ENCODE measurements around the gene RPL22L1. TPM values are rescaled to one million over a fixed set of nuclear protein-coding genes. Genes with fewer than 3 reads are reported as not detected.

The RPL22L1 gene
- total and polyA plus RNA-seq, 4 donors = 19.1 to 82.1 (median 40.6) TPM

GRCh38 chr3:170852324-170852723 is 17.7 kb downstream of the RPL22L1 start:
- WGBS = 85% methylated on average over 4 of the region's 4 CpGs
- H3K9me3 ChIP-seq (ENCODE audit: control insufficient read depth in 4 of 4, low read length in 3 of 4) = no peaks in the 10 kb centered on the region
- H3K36me3 ChIP-seq (ENCODE audit: control insufficient read depth in 4 of 4, insufficient read depth in 3 of 4, low read depth in 1 of 4, low read length in 3 of 4) = no peaks in the 10 kb centered on the region
- no peaks in the 10 kb centered on the region for H3K27me3 ChIP-seq (ENCODE audit: control insufficient read depth in 4 of 4, insufficient read depth in 4 of 4, low read length in 3 of 4)
- TF ChIP-seq FOXA1 (IDR thresholded peaks at IDR 0.05) (no peak), CTCF (IDR thresholded peaks at IDR 0.05; ENCODE audit: low read depth, low read length, missing input control) (no peak), RXRA (IDR thresholded peaks at IDR 0.05) (no peak), FOXA2 (IDR thresholded peaks at IDR 0.05) (no peak), EGR1 (IDR thresholded peaks at IDR 0.05; ENCODE audit: low read depth in 2 of 2) (no peak), JUND (IDR thresholded peaks at IDR 0.05) (no peak), TAF1 (conservative IDR thresholded peaks at IDR 0.05) (no peak), GABPA (IDR thresholded peaks at IDR 0.05 in 1 of 2, conservative IDR thresholded peaks at IDR 0.05 in 1 of 2) (no peak), YY1 (IDR thresholded peaks at IDR 0.05) (no peak), SP1 (IDR thresholded peaks at IDR 0.05) (no peak), RAD21 (IDR thresholded peaks at IDR 0.05) (no peak), REST (IDR thresholded peaks at IDR 0.05) (no peak), MAX (IDR thresholded peaks at IDR 0.05) (no peak), HNF4A (conservative IDR thresholded peaks at IDR 0.05) (no peak), HNF4G (IDR thresholded peaks at IDR 0.05) (no peak), ZBTB33 (IDR thresholded peaks at IDR 0.05) (no peak), NR2F2 (IDR thresholded peaks at IDR 0.05) (no peak)
- TF ChIP-seq, protein P1, sequence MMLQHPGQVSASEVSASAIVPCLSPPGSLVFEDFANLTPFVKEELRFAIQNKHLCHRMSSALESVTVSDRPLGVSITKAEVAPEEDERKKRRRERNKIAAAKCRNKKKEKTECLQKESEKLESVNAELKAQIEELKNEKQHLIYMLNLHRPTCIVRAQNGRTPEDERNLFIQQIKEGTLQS (IDR thresholded peaks at IDR 0.05) = no peak
- H3K4me3 ChIP-seq (ENCODE audit: low read depth in 1 of 3, low read length in 3 of 3) = no peak overlapping the region
- no peak for DNase-seq (ENCODE audit: low spot score)
- H3K4me1 ChIP-seq (ENCODE audit: control insufficient read depth in 4 of 4, insufficient read depth in 4 of 4, low read length in 3 of 4) = peaks cover 0 to 8% (median 4%) of the 10 kb centered on the region in 4 donors
- H3K9ac ChIP-seq (ENCODE audit: low read depth in 1 of 2, low read length in 2 of 2) = no peak overlapping the region
- H3K27ac ChIP-seq (ENCODE audit: low read depth in 1 of 2, low read length in 2 of 2) = no peak overlapping the region
